ENCODE results near the gene FBXL4.

FBXL4 gene

DNA sequence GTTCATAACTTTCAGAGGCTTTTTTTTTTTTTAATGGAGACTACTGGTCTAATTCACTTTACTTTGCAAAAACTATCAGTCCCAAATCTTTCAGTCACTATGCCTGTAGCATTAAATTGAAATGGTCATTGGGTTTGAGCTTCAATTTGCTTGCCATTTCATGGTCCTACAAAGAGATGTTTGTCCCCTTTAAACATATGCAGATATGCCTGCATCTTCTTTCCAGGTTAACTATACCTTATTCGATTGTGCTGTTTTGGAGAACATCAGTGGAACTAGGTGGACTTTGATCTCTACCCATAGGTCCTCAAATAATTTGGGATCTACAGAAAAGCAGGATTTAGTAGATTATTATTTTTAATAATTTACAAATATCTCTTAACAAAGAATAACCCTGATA, 108.8 kb downstream of the FBXL4 start:
- TF ChIP-seq TAF1 (IDR thresholded peaks at IDR 0.05; ENCODE audit: borderline replicate concordance, insufficient read depth, low read length), result no peak
- no peak for TF ChIP-seq SIN3A (IDR thresholded peaks at IDR 0.05; ENCODE audit: borderline replicate concordance, insufficient read depth, low read length)
- no peak for TF ChIP-seq POLR2AphosphoS5 (IDR thresholded peaks at IDR 0.05; ENCODE audit: low read depth, low read length)

DNA sequence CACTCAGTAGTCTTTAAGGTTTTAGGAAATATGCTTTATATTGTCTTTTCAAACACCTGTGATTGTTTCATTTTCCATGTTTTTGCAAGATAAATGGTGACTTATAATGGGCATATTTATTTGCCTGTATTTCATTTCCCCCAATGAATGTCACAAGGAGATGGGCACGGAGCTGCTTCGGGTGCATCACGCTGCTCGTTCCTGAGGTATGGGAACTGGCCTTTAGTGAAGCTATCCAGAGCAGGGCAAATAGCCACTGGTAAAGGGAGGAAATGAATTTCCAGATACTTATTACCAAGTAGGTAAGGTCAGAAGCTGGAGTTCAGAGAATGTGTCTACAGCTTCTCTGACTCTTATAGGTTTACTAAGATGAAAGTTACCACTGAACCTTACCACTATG, 109.7 kb downstream of the FBXL4 start:
- TF ChIP-seq TAF1 (IDR thresholded peaks at IDR 0.05; ENCODE audit: borderline replicate concordance, insufficient read depth, low read length), result no peak
- no peak for TF ChIP-seq SIN3A (IDR thresholded peaks at IDR 0.05; ENCODE audit: borderline replicate concordance, insufficient read depth, low read length)
- TF ChIP-seq FOXP2 (optimal IDR thresholded peaks at IDR 0.05; ENCODE audit: borderline replicate concordance, extremely low read depth, extremely low read length, insufficient read depth), result no peak
- no peak for TF ChIP-seq POLR2AphosphoS5 (IDR thresholded peaks at IDR 0.05; ENCODE audit: low read depth, low read length)
- TF ChIP-seq, protein P1, sequence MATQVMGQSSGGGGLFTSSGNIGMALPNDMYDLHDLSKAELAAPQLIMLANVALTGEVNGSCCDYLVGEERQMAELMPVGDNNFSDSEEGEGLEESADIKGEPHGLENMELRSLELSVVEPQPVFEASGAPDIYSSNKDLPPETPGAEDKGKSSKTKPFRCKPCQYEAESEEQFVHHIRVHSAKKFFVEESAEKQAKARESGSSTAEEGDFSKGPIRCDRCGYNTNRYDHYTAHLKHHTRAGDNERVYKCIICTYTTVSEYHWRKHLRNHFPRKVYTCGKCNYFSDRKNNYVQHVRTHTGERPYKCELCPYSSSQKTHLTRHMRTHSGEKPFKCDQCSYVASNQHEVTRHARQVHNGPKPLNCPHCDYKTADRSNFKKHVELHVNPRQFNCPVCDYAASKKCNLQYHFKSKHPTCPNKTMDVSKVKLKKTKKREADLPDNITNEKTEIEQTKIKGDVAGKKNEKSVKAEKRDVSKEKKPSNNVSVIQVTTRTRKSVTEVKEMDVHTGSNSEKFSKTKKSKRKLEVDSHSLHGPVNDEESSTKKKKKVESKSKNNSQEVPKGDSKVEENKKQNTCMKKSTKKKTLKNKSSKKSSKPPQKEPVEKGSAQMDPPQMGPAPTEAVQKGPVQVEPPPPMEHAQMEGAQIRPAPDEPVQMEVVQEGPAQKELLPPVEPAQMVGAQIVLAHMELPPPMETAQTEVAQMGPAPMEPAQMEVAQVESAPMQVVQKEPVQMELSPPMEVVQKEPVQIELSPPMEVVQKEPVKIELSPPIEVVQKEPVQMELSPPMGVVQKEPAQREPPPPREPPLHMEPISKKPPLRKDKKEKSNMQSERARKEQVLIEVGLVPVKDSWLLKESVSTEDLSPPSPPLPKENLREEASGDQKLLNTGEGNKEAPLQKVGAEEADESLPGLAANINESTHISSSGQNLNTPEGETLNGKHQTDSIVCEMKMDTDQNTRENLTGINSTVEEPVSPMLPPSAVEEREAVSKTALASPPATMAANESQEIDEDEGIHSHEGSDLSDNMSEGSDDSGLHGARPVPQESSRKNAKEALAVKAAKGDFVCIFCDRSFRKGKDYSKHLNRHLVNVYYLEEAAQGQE (IDR thresholded peaks at IDR 0.05; ENCODE audit: insufficient read depth in 1 of 2, low read depth in 2 of 2, low read length in 2 of 2), result no peak

DNA sequence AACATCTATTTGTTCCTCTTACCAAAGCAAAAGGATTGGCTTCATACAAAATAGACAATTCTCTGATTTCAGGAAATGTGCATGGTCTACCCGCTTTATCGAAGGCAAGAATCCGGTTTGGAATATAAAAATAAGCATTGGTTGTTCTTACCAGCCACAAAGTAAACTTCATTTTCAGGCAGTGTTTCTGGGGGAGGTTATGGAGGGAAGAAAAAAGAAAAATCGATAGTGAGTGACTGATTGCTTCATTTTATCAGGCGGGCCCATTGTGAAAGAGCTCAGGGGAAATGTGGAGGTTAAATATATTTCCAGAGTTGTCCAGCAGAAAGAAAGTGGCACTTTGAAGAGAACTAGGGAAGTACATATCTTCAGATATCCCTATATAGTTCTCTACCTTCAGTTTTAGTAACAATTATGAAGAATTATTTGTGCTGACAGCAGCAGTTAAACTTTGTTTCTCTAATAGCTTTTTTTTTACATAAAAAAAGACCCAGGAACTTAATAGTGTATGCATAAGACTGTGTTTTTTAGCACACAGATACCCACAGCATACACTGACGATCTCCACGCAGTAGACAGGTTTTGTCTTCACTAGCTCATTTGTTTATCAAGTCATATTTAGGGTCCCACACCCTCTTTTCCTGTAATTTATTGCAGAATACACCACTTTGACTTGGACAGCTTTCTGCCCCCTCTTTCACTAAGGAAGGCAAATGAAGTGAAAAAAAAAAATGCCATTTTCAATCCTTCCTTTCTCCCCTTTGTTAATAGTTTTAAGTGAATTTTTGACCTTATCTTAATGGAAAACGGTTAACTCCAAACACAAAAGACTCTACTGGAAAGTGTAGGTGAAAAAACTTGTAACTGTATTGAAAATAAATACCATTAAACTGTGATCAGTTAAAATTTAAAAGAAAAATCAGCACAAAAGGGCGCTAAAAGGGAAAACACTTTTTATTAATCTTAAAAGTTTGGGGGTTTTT, 110.5 kb downstream of the FBXL4 start:
- no peak for TF ChIP-seq FOXP2 (optimal IDR thresholded peaks at IDR 0.05; ENCODE audit: borderline replicate concordance, extremely low read depth, extremely low read length, insufficient read depth)
- no peak for TF ChIP-seq POLR2AphosphoS5 (IDR thresholded peaks at IDR 0.05; ENCODE audit: low read depth, low read length)
- TF ChIP-seq TAF1 (IDR thresholded peaks at IDR 0.05; ENCODE audit: borderline replicate concordance, insufficient read depth, low read length), result no peak
- no peak for TF ChIP-seq SIN3A (IDR thresholded peaks at IDR 0.05; ENCODE audit: borderline replicate concordance, insufficient read depth, low read length)
- TF ChIP-seq, protein P1 (IDR thresholded peaks at IDR 0.05; ENCODE audit: insufficient read depth in 1 of 2, low read depth in 2 of 2, low read length in 2 of 2), result no peak

DNA sequence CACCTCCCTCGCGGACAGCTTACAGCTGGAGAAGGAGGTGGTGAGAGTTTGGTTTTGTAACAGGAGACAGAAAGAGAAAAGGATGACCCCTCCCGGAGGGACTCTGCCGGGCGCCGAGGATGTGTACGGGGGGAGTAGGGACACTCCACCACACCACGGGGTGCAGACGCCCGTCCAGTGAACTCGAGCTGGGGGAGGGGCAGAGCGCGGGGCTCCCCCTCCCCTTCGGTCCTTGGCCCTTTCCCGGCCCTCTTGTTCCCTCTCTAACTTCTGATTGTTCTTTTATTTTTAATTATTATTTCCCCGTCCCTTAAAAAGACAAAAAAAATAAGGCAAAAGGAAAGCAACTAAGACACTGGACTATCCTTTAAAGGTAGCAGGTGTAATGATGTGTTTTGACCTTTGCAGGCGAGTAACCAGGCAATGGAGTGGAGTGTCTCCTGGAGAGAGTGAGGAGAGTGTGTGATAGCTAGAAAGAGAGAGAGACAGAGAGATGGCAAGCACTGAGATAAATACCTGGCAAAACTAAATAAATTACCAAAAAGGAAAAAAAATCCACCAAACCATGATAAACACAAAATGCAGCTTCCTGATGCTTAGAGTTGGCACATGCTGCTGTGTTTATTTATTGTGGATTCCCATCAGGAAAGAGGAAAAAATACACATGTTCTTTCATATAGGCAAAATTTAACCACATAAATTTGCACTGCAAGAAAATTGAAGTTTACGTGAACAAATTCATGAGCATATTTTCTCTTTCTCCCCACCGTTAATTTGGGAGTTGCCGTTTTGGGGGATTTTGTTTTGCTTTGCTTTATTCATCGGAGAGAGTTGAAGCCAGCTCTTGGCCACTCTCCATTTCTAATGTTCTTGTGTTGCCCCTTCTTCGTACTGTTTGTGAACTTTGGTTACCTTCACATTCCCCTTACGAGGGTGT, 111.5 kb downstream of the FBXL4 start:
- TF ChIP-seq POLR2AphosphoS5 (IDR thresholded peaks at IDR 0.05; ENCODE audit: low read depth, low read length), result no peak
- no peak for TF ChIP-seq TAF1 (IDR thresholded peaks at IDR 0.05; ENCODE audit: borderline replicate concordance, insufficient read depth, low read length)
- no peak for TF ChIP-seq FOXP2 (optimal IDR thresholded peaks at IDR 0.05; ENCODE audit: borderline replicate concordance, extremely low read depth, extremely low read length, insufficient read depth)
- TF ChIP-seq, protein P1 (IDR thresholded peaks at IDR 0.05; ENCODE audit: insufficient read depth in 1 of 2, low read depth in 2 of 2, low read length in 2 of 2), result no peak
- TF ChIP-seq SIN3A (IDR thresholded peaks at IDR 0.05; ENCODE audit: borderline replicate concordance, insufficient read depth, low read length), result no peak

All from PFSK-1 (cell line).